GM19023 (cell line): ENCODE data around the gene CAPN14.

Source experiments
- ATAC-seq: cut with Tn5 transposase; IDR thresholded peaks from one replicate; pipeline ENCODE4 v1.9.1; 2021; ENCODE audit warnings: mild to moderate bottlenecking, moderate library complexity; ENCODE audit not compliant: unreplicated experiment

CAPN14 gene

DNA sequence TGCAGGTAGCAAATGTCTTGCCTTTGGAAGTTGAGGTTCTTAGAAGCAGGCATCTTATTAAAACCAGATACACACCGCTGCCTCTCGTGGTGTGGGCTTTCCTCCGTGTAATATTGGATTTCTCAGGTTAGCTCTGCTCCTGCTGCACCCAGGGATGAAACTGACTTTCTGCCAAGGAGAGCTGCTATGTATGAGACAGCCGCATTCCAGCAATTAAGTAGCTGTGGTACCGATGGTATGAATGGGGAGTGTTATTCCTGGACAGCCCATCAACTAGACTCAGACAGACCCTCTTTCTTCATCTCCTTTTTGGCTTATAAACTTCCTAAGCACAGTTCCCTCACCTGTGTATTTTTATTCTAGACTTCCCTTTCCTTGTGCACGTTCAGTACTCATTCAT lies 9.8 kb upstream of the CAPN14 start:
- no peak for ATAC-seq

GRCh38 chr2:31226266-31226665 lies 9.0 kb upstream of the CAPN14 start:
- ATAC-seq = no peak

DNA sequence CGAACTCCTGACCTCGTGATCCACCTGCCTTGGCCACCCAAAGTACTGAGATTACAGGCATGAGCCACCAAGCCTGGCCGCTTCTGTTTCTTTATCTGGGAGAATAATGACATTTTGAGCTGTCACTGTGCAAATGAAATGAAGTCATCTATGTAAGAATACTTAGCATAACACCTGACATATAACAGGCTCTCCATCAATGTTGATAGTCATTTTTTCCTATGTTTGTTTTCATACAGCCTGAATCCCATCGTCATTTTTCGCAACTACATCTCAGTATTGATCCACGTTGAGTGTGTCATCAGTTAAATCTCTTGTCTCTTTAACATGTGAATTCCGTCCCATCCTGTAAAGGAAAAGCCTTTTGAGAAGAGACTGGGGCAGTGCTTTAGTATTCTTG lies 6.4 kb upstream of the CAPN14 start:
- no peak for ATAC-seq

- ATAC-seq = no peak
These were observed 5.7 kb upstream of the CAPN14 start for GRCh38 chr2:31223026-31223425.

DNA sequence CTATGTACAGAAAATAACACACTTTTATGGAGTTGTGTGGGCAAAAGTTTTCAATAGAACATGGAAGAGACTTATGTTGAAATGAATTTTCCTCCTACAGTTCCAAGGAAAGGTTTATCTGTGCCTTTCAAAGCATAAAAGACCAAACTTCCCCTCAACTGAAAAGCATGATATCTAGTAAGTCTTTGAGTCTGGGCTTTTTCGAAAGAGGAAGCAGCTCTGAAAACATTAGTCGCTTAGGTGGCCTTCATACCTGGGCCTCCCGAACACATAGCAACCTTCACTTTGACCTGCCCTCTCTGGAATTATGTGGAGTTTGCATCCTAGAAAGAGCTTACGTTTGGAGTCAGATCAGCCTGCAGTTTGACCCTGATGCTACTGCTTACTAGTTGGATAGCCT lies 4.8 kb upstream of the CAPN14 start:
- no peak for ATAC-seq

DNA sequence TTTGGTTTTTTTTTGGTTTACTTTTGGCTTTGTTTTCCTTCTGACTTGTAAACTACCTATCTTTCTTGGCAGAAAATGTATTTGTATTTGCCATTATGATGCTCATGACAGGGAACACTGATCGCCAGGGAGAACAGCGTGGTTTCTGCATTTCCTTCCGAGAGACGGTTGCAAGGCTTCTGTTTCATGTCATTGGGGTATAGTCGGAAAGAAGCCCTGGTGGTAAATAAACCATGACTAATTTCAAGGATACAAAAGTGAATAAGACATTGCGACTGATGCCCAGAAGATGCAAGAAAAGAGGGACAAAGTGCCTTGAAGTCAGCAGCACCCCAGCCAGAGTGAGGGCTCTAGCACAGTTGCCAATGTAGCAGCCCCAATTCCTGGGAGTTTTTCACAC lies 4.2 kb upstream of the CAPN14 start:
- ATAC-seq = no peak

GRCh38 chr2:31219131-31219969 lies 2.0 kb upstream of the CAPN14 start:
- peak; percentile 83 for ATAC-seq

- peak; percentile 41 for ATAC-seq
These were observed 581 bp downstream of the CAPN14 start for GRCh38 chr2:31216734-31217133.

DNA sequence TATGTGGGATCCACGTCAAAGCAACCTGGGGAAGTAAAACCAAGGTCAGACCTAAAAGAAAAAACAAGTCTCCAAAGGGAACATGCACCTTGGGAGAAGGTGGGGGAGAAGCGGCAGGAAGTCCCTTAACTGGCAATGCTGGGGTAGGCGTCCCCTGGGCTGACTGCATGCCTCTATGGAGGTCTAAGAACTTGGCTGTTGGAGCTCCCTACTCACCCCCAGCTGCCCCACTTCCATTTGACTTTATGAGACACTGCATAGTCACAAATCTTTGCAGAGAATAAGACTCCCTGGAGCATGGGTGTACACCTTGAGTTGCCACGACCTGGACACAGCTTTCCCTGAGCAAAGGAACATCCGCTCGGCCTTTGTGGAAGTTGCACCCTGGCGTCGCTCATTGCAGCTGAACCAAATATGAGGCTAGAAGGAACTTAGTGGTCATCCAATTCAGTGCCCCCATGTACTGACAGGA lies 2.8 kb downstream of the CAPN14 start:
- ATAC-seq = no peak

GRCh38 chr2:31213601-31214443 lies 3.5 kb downstream of the CAPN14 start:
- ATAC-seq = no peak

GRCh38 chr2:31212659-31213600 lies 4.4 kb downstream of the CAPN14 start:
- no peak for ATAC-seq

DNA sequence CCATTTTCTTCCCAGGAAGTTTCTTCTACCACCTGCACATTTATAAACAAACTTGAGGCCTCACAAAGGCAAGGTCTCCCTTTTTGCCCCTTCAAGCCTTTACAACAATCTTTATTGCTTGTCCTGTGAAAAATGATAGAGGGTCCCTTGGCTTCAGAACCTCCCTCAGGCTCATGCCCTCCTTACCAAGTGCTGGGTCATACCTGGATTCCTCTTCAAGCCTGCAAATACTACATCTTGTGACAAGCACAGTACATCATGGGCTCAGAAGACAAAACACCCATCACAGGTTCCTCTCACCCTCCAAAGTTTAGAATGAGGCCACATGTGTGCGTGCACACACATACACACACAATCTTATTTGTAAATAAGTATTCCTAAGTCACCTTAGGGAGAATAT lies 9.1 kb downstream of the CAPN14 start:
- ATAC-seq = no peak

DNA sequence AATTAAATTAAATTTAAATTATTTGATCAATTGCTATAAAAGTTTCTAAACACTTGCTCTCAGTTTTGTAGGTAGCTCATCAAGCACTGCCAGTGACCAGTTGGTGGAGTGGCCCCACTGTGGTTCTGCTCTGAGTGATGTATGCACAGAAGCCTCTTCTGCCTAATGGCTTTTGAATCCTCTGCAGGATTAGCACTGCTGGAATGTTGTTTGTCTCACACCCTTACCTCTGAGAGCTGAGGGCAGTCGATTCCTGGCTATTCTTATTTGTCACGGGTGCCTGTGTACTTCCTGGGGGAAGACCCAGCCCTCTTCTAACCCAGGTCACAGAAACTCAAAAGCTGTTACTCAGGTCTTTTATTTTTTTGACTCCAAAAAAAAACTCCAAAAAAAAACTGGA lies 9.5 kb downstream of the CAPN14 start:
- no peak for ATAC-seq

- ATAC-seq = no peak
These were observed 11.7 kb downstream of the CAPN14 start for GRCh38 chr2:31205613-31206012.

DNA sequence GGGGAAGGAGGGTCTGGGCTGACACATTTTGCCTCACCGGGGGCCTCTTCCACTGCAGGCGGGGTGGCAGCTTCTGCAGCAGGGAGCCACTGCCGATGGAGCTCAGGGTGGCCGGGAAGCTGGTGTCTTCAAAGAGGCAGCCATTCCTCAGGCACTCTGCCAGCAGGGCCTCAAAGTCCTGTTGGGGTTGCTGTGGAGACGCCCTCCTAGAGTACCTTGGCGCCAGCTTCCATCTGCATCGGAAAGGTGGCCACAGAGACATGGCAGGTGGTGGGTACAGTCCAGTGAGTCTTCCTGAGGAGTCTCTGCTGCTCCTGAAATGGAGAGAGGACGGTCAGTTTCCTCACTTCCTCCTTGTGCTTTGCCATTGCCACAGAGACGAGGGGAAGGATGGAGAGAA lies 12.1 kb downstream of the CAPN14 start:
- no peak for ATAC-seq

- ATAC-seq = no peak
These were observed 12.5 kb downstream of the CAPN14 start for GRCh38 chr2:31204783-31205182.

- ATAC-seq = no peak
These were observed 13.4 kb downstream of the CAPN14 start for GRCh38 chr2:31203916-31204315.

DNA sequence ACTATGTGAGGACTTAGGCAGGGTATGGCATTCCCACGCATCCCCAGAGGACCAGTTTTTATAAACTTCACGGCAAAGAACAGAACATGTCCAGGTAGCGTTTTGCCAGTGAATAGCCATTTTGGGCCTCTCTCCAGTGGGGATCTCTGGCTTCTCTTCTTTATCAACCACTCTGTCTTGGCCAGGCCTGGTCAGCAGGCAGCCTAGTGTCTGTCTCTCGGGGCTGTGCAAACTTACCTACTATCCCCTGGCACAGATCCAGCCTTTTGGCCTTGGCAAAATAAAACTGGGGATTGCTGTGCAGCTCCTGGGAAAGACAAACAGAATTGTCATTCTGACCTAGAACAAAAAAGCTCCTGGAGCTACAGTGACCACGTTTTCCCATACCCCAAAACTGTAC lies 14.5 kb downstream of the CAPN14 start:
- ATAC-seq = no peak

GRCh38 chr2:31202041-31202440 lies 15.3 kb downstream of the CAPN14 start:
- no peak for ATAC-seq

GRCh38 chr2:31200972-31201371 lies 16.3 kb downstream of the CAPN14 start:
- ATAC-seq = no peak

DNA sequence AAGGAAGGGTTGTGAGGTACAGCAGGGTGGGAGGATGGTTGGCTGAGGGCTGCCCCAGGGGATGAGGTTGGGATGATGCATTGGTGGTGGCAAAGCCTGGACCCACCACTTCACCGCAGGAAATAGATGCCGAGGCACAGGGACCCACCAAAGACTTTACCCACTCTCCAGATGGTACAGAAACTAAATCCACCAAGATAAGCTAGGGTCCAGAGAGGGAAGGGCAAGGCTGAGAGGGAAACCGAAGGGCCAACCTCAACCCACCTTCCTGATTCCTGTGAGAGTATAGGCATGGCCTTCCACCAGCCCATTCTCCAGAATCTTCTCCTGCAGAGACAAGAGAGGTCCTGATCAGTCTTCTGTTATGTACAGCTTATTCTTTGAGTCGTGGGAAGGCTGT lies 18.1 kb downstream of the CAPN14 start:
- no peak for ATAC-seq
